HCT116 (cell line): ENCODE measurements around the gene DRGX.

Experiments
- FOSL1 ChIP-seq: IDR thresholded peaks from 2 replicates; pipeline ENCODE4 v1.6.1; 2012; ENCODE audit warnings: low read depth
- MAX ChIP-seq: IDR thresholded peaks from 2 replicates; pipeline ENCODE4 v1.6.1; 2012
- POLR2A ChIP-seq: IDR thresholded peaks from 2 replicates; pipeline ENCODE4 v1.7.0; 2011; ENCODE audit warnings: borderline replicate concordance; ENCODE audit not compliant: insufficient read depth, insufficient read length; ENCODE audit errors: extremely low read depth
- POLR2AphosphoS5 ChIP-seq: IDR thresholded peaks from 2 replicates; pipeline ENCODE4 v1.6.1; 2011; ENCODE audit warnings: mild to moderate bottlenecking, low read depth, low read length, moderate library complexity
- TF ChIP-seq, protein P1 (sequence below), 3 experiments: fragments of 200-600 bp in 1 of 3; sonication (generic) in 1 of 3; IDR thresholded peaks in 2 of 3; conservative IDR thresholded peaks in 1 of 3; 2 replicates each; pipeline ENCODE4 v1.5.1; 2012 to 2017; ENCODE audit warnings: low read depth in 2 of 3, low read length in 2 of 3, antibody characterized with exemption in 1 of 3, borderline replicate concordance in 1 of 3, control low read depth in 1 of 3, mild to moderate bottlenecking in 1 of 3, mixed read lengths in 1 of 3, mixed run types in 1 of 3, moderate library complexity in 1 of 3; ENCODE audit not compliant: insufficient read depth in 1 of 3
- TF ChIP-seq, protein P2 (sequence below): IDR thresholded peaks from 2 replicates; pipeline ENCODE4 v1.6.1; 2011; ENCODE audit warnings: mild to moderate bottlenecking, low read length, moderate library complexity; ENCODE audit not compliant: insufficient replicate concordance; ENCODE audit errors: extremely low read depth

DNA sequence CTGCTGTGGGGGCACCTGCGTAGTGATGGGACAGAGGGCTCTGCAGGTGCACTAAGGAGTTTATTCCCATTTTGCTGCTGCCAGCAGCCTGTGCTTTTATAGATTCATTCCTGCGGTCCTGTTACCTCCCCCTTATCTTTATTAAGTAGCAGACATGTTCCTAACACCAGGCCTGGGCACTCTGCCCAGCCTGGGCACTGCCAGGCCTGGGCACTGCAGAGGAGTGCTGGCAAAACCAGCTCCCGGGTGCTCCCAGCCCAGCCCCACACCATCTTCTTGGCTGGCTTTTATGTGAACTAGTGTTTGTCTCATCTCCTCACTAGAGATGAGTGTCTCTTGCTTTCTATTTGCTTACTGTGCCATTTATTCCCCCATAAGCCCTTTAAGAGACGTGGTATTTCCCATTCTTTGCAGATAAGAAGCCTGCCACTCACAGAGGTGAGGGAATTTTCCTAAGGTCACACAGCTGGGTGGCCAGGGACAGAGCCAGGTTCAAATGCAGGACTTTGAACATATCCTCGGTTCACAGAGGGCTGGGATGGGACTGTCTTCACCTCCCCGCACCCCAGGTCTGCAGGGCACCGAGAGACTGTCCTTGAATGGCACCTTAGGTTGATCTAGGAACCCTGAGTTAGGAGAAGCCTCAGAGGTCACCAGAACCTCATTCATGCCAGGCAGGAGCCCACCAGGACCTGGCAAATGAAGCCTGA lies 14.6 kb upstream of the DRGX start:
- TF ChIP-seq, protein P1, sequence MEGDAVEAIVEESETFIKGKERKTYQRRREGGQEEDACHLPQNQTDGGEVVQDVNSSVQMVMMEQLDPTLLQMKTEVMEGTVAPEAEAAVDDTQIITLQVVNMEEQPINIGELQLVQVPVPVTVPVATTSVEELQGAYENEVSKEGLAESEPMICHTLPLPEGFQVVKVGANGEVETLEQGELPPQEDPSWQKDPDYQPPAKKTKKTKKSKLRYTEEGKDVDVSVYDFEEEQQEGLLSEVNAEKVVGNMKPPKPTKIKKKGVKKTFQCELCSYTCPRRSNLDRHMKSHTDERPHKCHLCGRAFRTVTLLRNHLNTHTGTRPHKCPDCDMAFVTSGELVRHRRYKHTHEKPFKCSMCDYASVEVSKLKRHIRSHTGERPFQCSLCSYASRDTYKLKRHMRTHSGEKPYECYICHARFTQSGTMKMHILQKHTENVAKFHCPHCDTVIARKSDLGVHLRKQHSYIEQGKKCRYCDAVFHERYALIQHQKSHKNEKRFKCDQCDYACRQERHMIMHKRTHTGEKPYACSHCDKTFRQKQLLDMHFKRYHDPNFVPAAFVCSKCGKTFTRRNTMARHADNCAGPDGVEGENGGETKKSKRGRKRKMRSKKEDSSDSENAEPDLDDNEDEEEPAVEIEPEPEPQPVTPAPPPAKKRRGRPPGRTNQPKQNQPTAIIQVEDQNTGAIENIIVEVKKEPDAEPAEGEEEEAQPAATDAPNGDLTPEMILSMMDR (IDR thresholded peaks at IDR 0.05 in 2 of 3, conservative IDR thresholded peaks at IDR 0.05 in 1 of 3; ENCODE audit: borderline replicate concordance in 1 of 3, insufficient read depth in 1 of 3, low read depth in 2 of 3, low read length in 2 of 3), result no peak
- TF ChIP-seq POLR2AphosphoS5 (no peak), FOSL1 (no peak), POLR2A (no peak), MAX (no peak)
- TF ChIP-seq, protein P2, sequence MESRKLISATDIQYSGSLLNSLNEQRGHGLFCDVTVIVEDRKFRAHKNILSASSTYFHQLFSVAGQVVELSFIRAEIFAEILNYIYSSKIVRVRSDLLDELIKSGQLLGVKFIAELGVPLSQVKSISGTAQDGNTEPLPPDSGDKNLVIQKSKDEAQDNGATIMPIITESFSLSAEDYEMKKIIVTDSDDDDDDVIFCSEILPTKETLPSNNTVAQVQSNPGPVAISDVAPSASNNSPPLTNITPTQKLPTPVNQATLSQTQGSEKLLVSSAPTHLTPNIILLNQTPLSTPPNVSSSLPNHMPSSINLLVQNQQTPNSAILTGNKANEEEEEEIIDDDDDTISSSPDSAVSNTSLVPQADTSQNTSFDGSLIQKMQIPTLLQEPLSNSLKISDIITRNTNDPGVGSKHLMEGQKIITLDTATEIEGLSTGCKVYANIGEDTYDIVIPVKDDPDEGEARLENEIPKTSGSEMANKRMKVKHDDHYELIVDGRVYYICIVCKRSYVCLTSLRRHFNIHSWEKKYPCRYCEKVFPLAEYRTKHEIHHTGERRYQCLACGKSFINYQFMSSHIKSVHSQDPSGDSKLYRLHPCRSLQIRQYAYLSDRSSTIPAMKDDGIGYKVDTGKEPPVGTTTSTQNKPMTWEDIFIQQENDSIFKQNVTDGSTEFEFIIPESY, result no peak
